GM20000 (cell line): ENCODE measurements around the gene KLF4.

ENCODE experiments used
- DNase-seq: peaks from one replicate; pipeline ENCODE4 v3.0.0; 2012; ENCODE audit warnings: low spot score
- TF ChIP-seq, protein P1 (sequence below): IDR thresholded peaks from 2 replicates; pipeline ENCODE4 v1.5.1; 2012; ENCODE audit warnings: mild to moderate bottlenecking, control low read depth; ENCODE audit errors: extremely low read depth, missing control alignments

KLF4 gene

DNA sequence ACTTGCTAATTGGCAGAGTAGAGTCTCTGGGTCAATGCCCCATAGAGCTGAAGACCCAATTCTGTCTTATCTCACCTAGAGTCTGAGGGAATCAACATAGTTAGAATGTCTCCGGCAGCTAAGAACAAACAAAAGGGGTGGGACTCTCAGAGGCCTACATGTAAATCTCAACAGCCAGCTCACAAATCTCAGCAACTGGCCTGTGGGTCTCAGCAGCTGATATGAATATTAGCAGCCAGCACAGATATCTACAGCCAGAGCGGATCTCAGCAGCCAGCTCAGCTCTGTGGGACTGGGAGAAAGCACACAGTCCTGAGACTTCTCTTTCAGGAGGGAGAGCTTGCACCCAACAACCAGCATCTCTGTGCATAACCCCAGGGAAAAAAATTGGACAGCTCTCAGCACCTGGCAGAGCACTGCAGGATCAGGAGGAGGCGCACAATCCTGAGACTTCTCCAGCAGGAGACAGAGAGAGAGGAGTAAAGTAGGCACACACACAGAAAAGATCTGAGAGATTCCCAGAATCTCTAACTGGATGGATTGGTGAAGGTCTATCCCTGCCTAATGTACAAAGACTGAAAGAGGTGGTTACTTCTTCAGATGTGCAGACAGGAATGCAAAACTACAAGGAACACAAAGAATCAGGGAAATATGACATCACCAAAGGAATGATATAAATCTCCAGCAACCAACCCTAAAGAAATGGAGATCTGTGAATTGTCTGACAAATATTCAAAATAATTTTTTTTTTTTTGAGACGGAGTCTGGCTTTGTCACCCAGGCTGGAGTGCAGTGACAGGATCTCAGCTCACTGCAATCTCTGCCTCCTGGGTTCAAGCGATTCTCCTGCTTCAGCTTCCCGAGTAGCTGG lies 29.2 kb downstream of the KLF4 start:
- TF ChIP-seq, protein P1, sequence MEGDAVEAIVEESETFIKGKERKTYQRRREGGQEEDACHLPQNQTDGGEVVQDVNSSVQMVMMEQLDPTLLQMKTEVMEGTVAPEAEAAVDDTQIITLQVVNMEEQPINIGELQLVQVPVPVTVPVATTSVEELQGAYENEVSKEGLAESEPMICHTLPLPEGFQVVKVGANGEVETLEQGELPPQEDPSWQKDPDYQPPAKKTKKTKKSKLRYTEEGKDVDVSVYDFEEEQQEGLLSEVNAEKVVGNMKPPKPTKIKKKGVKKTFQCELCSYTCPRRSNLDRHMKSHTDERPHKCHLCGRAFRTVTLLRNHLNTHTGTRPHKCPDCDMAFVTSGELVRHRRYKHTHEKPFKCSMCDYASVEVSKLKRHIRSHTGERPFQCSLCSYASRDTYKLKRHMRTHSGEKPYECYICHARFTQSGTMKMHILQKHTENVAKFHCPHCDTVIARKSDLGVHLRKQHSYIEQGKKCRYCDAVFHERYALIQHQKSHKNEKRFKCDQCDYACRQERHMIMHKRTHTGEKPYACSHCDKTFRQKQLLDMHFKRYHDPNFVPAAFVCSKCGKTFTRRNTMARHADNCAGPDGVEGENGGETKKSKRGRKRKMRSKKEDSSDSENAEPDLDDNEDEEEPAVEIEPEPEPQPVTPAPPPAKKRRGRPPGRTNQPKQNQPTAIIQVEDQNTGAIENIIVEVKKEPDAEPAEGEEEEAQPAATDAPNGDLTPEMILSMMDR, result no peak
- no peak for DNase-seq

DNA sequence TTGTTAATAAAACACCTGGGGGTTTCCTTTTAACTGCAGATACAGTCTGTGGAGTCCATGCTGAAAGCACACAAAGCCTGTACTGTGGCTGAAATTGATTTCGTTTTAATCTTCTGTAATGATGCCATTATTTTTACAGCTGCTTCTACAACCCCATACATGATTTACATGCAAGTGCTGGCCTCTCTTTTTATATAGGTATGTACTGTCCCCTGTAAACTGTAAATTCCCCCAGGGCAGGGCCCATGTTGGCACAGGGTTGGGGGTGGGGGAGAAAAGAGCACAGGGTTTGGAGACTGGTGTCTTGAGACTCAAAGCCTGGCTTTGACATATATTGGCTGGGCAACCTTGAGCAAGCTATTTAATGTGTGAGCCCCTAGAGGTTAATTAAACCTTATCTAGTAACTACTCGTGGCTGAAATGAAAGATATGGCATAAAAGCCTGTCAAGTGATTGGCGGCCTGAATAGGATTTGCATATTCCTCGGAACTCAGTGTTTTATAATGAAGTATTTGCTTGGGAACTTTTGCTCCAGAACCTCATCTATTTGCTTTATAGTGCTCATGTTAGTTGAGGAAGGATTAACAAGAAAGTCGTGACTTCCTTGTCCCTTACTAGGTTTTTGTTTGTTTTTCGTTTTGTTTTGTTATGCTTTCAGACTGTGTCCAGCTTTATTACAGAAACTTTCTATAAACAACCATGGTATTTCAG lies 34.0 kb downstream of the KLF4 start:
- TF ChIP-seq, protein P1, result no peak
- DNase-seq, result no peak

DNA sequence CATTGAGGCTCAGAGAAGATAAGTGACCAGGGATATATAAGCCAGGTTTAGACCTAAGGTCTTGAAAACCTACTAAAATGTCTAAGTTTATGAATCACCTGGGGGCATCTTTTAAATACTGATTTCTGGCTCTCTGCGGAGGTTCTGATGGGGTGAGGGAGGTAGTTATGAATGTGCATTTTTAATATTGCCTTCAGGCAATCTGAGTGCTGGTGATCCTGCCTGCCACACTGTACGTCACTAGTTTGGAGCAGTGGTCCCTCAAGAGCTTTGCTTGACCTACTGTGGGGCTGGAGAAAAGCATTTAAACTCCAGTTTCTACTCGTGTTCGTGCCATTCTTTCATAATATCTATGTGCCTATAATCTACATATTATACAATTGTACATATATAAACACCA lies 36.1 kb downstream of the KLF4 start:
- TF ChIP-seq, protein P1, result no peak
- no peak for DNase-seq

DNA sequence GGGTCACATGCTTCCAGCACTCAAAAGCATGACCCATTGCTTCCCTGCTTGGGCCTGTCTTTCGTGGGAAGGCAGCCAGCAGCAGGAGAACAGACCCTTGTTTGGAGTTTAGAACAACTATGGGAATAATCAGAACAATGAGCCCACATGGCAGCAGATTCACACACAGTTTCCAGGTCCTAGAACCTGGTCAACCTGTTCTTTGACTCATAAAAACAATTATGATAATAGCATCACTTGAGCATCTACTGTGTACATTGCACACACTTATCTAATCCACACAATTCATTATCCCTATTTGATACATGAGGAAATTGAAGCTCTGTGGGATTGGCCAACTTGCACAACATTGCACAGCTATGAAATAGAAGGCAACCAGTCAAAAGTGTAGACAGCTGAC lies 41.7 kb downstream of the KLF4 start:
- no peak for DNase-seq

DNA sequence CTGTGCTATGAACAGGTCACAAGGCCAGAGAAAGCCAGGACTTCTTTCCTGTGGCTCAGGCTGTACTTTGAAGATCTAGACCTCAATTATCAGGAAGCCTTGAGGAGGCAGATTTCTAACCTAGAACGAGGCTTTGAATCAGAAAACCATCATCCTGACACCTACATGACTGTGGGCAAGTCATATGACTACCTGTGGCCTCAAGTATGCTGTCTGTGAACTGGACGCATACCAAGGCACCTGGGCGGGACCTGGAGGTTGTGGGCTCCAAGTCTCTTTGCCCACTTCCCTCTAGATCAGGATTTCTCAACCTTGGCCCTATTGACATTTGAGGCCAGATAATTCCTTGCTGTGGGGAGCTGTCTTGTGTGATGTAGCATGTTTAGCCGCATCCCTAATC lies 42.5 kb downstream of the KLF4 start:
- TF ChIP-seq, protein P1, result no peak
- no peak for DNase-seq

More for the DNA sequence above, 41.7 kb downstream of the KLF4 start:
- TF ChIP-seq, protein P1, result no peak

DNA sequence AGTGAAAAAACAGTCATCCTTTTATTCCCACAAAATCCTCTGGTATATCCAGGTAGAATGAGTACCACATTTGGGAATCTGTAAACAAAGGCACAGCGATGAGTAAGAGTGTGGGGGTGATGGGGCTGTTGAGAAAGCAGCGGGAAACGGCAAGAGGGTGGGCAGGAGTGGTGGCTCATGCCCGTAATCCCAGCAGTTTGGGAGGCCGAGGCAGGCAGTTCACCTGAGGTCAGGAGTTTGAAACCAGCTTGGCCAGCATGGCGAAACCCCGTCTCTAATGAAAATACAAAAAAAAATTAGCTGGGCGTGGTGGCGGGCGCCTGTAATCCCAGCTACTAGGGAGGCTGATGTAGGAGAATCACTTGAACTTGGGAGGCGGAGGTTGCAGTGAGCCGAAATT lies 43.1 kb downstream of the KLF4 start:
- DNase-seq, result no peak
- TF ChIP-seq, protein P1, result no peak

DNA sequence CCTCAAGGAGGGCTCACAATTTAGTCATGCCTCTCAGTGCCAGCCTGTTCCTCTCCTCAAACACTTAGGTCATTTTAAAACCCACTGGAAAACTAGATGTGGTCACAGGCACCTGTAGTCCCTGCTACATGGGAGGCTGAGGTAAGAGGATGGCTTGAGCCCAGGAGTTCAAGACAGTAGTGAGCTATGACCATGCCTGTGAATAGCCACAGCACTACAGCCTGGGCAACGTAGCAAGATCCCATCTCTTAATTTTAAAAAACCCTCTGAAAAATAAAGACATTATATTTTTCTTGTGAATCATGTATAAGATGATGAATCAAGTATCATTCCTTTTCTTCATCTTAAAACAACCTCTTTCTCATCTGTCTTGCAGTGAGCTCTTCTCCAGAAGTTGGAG lies 45.8 kb downstream of the KLF4 start:
- TF ChIP-seq, protein P1, result no peak
- DNase-seq, result no peak
